Mucosa of rectum (tissue), 2 donors: ENCODE data around the gene FOXN4.

Experiments
- H3K27ac ChIP-seq, 2 donors: one replicate each; pipeline ENCODE4 v1.7.0; 2013; ENCODE audit warnings: inconsistent platforms in 2 of 2, low read depth in 2 of 2, low read length in 2 of 2
- H3K27me3 ChIP-seq, 2 donors: one replicate each; pipeline ENCODE4 v1.7.0; 2013; ENCODE audit warnings: low read length in 2 of 2; ENCODE audit not compliant: control insufficient read depth in 2 of 2, insufficient read depth in 2 of 2
- H3K36me3 ChIP-seq, 2 donors: one replicate each; pipeline ENCODE4 v1.7.0; 2013; ENCODE audit warnings: low read length in 2 of 2; ENCODE audit not compliant: control insufficient read depth in 2 of 2, insufficient read depth in 2 of 2
- H3K4me1 ChIP-seq, 2 donors: one replicate each; pipeline ENCODE4 v1.7.0; 2013; ENCODE audit warnings: low read length in 2 of 2, mild to moderate bottlenecking in 1 of 2; ENCODE audit not compliant: control insufficient read depth in 2 of 2, insufficient read depth in 2 of 2
- H3K4me3 ChIP-seq, 2 donors: one replicate each; pipeline ENCODE4 v1.7.0; 2013; ENCODE audit warnings: low read length in 2 of 2
- H3K9ac ChIP-seq, 2 donors: one replicate each; pipeline ENCODE4 v1.7.0; 2013; ENCODE audit warnings: low read length in 2 of 2, low read depth in 1 of 2, mild to moderate bottlenecking in 1 of 2
- H3K9me3 ChIP-seq, 2 donors: one replicate each; pipeline ENCODE4 v1.7.0; 2013; ENCODE audit warnings: low read length in 2 of 2; ENCODE audit not compliant: control insufficient read depth in 2 of 2
- donor health status: healthy.
- donor health status: Normal muscosa, but diverticular disease.

FOXN4 gene

DNA sequence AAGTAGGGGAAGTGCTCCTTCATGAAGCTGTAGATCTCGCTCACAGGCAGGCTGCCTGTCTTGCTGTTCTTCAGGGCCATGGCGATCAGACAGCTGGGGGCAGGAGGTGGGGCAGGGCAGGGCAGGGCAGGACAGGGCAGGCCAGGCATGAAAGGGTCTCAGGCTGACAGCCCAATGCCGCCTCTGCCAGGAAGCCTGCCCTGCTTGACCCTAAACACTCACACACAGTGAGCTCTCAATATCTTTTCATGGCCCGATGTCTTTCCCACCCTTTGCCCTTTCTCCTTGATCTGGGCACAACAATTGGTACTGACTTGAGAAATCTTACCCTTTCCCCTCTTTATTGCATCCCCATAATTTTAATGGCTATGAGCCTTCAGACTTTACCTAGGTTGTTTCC is 22.4 kb downstream of the FOXN4 start:
- Histone ChIP-seq H3K4me1 (no peaks in the 10 kb centered on the region), H3K9me3 (no peaks in the 10 kb centered on the region), H3K36me3 (no peaks in the 10 kb centered on the region), H3K9ac (no peak overlapping the region), H3K4me3 (no peak overlapping the region), H3K27me3 (no peaks in the 10 kb centered on the region), H3K27ac (no peak overlapping the region)

DNA sequence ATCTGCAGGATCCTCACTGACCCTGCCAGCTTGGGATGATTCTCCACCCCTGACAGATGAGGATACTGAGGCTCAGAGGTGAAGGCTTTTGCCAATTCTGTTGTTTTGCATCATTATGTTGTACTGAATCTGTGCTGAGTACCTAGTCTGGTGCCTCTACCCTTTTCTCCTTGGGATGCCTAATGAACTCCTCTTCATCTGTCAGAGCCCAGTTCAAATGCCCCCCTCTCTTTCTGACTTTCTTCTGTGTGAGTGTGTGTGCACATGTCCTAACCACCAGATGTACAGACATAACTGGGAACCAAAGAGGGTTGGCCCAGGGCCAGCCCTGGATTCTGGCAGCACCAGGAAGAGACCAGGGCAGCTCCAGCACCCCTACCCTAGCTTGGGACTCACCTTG is 22.8 kb downstream of the FOXN4 start:
- no peaks in the 10 kb centered on the region for H3K36me3 ChIP-seq
- no peaks in the 10 kb centered on the region for H3K4me1 ChIP-seq
- H3K27me3 ChIP-seq, result no peaks in the 10 kb centered on the region
- no peak overlapping the region for H3K27ac ChIP-seq
- H3K9ac ChIP-seq, result no peak overlapping the region
- no peaks in the 10 kb centered on the region for H3K9me3 ChIP-seq
- no peak overlapping the region for H3K4me3 ChIP-seq

DNA sequence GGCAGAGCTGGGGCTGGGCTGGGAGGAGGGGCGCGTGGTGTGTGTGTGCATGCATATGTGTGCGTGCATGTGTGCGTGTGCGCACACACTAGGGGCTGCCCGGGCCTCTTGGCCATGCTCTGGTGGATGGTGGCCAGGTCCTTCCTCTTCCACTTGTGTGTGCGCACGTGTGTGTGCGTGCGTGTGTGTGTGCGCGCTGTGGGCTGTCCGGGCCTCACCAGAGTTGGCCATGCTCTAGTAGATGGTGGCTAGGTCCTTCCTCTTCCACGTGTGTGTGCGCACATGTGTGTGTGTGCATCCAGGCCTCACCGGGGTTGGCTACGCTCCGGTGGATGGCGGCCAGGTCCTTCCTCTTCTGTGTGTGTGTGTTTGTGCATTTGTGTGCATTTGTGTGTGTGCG is 24.7 kb downstream of the FOXN4 start:
- H3K4me3 ChIP-seq, result no peak overlapping the region
- H3K27ac ChIP-seq, result no peak overlapping the region
- H3K36me3 ChIP-seq, result no peaks in the 10 kb centered on the region
- no peaks in the 10 kb centered on the region for H3K27me3 ChIP-seq
- no peak overlapping the region for H3K9ac ChIP-seq
- no peaks in the 10 kb centered on the region for H3K9me3 ChIP-seq
- H3K4me1 ChIP-seq, result no peaks in the 10 kb centered on the region

- Histone ChIP-seq H3K9ac (no peak overlapping the region), H3K27me3 (no peaks in the 10 kb centered on the region), H3K36me3 (no peaks in the 10 kb centered on the region), H3K9me3 (no peaks in the 10 kb centered on the region), H3K4me3 (no peak overlapping the region), H3K4me1 (peaks cover 0 to 4% of the 10 kb centered on the region in 2 donors), H3K27ac (no peak overlapping the region)
These were observed 27.6 kb downstream of the FOXN4 start for GRCh38 chr12:109281452-109281851.

- Histone ChIP-seq H3K9ac (no peak overlapping the region), H3K9me3 (no peaks in the 10 kb centered on the region), H3K4me3 (no peak overlapping the region), H3K4me1 (peaks cover 0 to 4% of the 10 kb centered on the region in 2 donors), H3K27me3 (no peaks in the 10 kb centered on the region), H3K36me3 (no peaks in the 10 kb centered on the region), H3K27ac (no peak overlapping the region)
These were observed 29.6 kb downstream of the FOXN4 start for GRCh38 chr12:109279525-109279924.

DNA sequence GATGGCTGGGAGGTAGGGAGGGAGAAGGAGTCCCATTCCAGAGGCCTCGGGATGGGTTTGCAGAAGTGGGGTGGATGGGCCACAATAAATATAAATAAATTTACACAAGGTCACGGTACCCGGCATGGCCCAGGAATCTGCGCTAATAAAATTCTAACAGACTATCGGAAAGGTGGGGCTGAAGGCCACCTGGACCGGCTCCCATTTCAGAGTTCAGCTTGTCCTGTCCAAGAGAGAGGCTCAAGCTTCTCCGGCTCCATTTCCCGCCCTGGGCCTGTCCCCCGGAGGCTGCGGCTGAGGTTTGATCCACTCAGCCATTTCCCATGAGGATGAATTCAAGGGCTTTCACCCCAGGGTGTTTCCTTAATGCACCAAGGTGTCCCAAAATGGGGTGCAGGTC is 30.2 kb downstream of the FOXN4 start:
- peaks cover 0 to 4% of the 10 kb centered on the region in 2 donors for H3K4me1 ChIP-seq
- H3K9ac ChIP-seq, result no peak overlapping the region
- H3K27me3 ChIP-seq, result no peaks in the 10 kb centered on the region
- H3K36me3 ChIP-seq, result no peaks in the 10 kb centered on the region
- no peak overlapping the region for H3K27ac ChIP-seq
- no peaks in the 10 kb centered on the region for H3K9me3 ChIP-seq
- no peak overlapping the region for H3K4me3 ChIP-seq

GRCh38 chr12:109277899-109278762 is 31.0 kb downstream of the FOXN4 start:
- Histone ChIP-seq H3K27ac (no peak overlapping the region), H3K9me3 (no peaks in the 10 kb centered on the region), H3K9ac (no peak overlapping the region), H3K4me1 (peaks cover 0 to 4% of the 10 kb centered on the region in 2 donors), H3K27me3 (no peaks in the 10 kb centered on the region), H3K36me3 (no peaks in the 10 kb centered on the region), H3K4me3 (no peak overlapping the region)

- peaks cover 0 to 4% of the 10 kb centered on the region in 2 donors for H3K4me1 ChIP-seq
These were observed 31.7 kb downstream of the FOXN4 start for GRCh38 chr12:109277255-109277898.

DNA sequence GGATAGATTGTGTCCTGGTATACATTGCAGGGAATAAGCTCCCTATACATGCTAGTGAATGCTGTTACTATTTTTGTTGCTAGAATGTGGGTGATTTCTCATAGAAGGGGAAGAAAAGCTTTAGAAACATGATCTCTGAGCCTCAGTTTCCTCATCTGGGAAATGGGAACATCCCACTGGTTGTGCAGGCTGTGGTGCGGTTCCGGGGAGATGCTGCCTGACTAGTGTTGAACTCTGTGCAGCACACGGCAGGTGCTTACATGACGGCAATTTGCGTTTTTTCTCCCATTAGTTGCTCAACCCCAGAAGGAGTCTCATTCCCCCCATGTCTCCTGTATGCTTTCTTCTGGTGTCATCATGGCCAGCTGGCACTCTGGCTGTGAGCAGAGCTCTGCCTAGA is 32.9 kb downstream of the FOXN4 start:
- H3K9ac ChIP-seq, result no peak overlapping the region
- H3K36me3 ChIP-seq, result no peaks in the 10 kb centered on the region
- no peaks in the 10 kb centered on the region for H3K27me3 ChIP-seq

More at GRCh38 chr12:109277255-109277898, 31.7 kb downstream of the FOXN4 start:
- H3K27ac ChIP-seq, result no peak overlapping the region
- H3K27me3 ChIP-seq, result no peaks in the 10 kb centered on the region
- no peaks in the 10 kb centered on the region for H3K9me3 ChIP-seq
- H3K36me3 ChIP-seq, result no peaks in the 10 kb centered on the region
- no peak overlapping the region for H3K9ac ChIP-seq
- no peak overlapping the region for H3K4me3 ChIP-seq

GRCh38 chr12:109275173-109275572 is 33.9 kb downstream of the FOXN4 start:
- H3K9ac ChIP-seq, result no peak overlapping the region
- no peaks in the 10 kb centered on the region for H3K9me3 ChIP-seq
- no peaks in the 10 kb centered on the region for H3K27me3 ChIP-seq
- no peak overlapping the region for H3K4me3 ChIP-seq
- H3K36me3 ChIP-seq, result no peaks in the 10 kb centered on the region
- H3K27ac ChIP-seq, result no peak overlapping the region
- peaks cover 0 to 4% of the 10 kb centered on the region in 2 donors for H3K4me1 ChIP-seq

More for the DNA sequence above, 32.9 kb downstream of the FOXN4 start:
- Histone ChIP-seq H3K27ac (no peak overlapping the region), H3K9me3 (no peaks in the 10 kb centered on the region), H3K4me3 (no peak overlapping the region), H3K4me1 (peaks cover 0 to 4% of the 10 kb centered on the region in 2 donors)
